Activated T-cell treated with anti-CD3 and anti-CD28 coated beads for 24 hours (primary cell): ENCODE results near the gene GABBR2.

Experiments
- DNase-seq: peaks from one replicate; pipeline ENCODE4 v3.0.0-alpha.2; 2020; ENCODE audit warnings: low read depth

GABBR2 gene

DNA sequence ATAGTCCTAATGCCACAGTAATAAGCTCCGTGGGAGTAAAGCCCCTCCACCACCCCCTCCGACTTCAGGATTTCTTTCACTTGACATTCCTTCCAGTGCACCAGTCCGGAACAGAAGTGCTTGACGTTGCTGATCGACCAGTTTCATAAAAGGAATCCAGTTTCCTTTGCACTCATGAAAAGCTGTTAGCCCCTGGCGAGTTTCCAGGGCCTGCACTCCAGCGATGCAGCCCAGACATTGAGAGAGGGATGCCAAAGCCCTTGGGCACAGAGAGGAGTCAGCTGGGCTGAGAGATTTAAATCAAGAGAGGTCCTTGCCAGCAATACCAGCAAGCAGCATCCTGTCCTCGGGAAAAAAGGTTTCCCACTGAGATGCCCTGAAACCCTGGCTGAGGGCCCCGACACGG lies 170.1 kb downstream of the GABBR2 start:
- DNase-seq: no peak

DNA sequence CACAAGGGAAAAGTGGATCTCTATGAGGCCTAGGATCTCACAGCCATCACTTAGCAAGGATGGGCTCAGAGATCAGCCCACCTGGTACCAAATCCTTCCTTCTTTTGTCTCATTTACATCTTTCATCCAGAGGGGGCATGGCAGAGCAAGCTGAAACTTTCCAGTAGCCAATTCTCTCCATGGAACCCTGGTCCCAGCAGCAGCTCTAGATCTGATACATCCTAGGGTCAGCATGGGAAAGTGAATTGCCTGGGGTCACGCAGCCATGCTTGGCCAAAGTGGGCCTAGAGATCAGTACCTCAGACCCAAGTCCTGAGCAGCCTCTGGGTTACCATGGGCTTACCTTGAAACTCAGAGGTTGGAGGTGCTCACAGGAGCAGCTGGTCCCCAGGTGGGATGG lies 170.5 kb downstream of the GABBR2 start:
- DNase-seq: no peak

DNA sequence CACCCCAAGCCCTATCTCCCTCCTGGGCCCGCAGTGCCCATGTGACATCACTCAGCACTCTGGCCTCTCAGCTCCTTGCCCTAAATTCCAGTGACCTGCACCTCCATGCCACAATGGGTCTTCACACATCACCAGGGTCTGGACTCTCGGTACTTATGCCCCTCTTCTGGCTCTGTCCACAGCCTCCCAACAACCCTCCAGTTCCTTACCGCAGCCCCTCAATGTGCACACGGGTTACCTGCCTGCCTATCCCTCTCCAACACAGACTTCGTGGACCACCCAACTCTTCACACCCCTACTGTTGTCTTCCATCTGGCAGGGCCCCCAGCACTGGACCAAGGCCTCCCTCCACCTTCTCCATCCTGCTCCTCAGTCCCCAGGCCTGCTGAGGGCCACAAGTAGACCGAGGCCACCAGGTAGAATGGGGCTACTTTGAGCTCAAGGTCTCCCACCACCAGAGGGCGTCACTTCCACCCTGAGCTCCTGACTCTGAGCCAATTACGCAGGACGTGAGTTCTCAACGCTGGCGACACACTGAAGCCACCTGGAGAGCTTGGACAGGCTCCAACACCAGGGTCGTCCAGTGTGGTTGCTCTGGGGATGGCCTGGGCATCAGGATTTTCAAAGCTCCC lies 172.1 kb downstream of the GABBR2 start:
- no peak for DNase-seq

DNA sequence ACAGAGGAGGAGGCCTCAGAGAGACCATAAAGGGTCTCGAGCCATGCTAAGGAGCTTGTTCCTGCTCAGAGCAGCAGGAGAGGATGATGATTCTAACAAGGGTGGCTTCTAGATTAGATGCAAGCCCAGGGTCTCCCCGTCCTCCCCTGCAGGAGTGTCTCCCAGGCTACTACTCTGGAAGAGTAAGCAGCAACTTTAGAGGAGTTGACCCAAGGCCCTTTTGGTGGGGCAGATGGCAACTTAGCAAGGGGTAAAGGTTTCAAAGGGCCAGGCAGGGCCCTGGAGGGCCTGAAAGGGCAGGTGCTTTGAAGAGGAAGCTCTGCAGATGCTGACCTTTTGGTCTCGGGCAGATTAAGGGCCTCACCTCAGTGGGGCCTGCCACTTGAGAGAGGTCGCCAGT lies 174.9 kb downstream of the GABBR2 start:
- no peak for DNase-seq

DNA sequence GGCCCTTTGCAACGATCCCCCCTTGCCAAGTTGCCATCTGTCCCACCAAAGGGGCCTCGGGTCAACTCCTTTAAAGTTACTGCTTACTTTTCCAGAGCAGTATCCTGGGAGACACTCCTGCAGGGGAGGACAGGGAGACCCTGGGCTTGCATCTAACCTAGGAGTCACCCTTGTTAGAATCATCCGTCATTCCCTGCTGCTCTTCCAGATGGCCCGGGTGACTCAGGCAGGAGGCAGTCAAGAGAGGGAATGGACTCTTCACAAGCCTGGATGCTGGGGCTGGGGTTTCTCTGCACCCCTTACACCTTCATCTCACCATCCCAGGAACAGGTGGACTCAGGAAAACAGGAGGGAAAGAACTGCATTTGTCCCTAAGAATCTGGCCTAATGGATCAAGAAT lies 175.6 kb downstream of the GABBR2 start:
- DNase-seq: no peak

DNA sequence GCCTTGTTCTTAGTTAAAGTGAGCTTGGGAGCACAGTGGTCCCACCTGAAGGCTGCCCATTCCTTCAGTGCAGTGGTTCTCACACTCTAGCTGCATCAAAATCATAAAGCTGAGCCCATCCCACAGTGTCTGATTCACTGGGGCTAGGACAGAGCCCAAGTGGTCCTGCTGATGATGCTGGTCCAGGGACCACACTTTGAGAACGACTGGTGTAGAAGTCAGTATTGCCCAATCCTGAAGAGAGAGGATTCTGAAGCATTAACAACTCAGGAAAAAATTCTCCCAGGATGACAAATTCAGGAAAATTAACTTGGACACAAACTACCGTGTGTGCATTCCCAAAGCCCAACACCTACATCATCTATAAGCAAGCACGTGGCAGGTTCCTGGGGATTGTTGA lies 176.2 kb downstream of the GABBR2 start:
- no peak for DNase-seq

DNA sequence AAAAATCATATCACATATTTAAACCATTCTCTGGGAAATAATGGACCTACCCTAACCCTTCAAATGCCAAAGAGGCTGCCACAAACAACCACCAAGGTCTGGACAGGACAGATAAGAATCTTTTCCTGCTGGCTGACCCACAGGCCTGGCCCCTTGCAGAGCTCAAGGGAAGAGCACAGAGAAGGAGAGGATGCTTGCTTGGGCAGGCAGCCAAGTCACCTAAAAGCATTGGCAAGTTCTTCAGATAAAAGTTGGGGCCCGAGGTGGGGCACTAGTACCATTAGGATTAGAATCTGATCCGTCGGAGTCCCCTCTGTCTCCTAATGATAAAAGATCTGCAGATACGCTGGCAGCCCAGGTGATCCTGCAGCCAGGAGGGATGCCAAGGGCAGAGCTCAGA lies 176.6 kb downstream of the GABBR2 start:
- DNase-seq: no peak

DNA sequence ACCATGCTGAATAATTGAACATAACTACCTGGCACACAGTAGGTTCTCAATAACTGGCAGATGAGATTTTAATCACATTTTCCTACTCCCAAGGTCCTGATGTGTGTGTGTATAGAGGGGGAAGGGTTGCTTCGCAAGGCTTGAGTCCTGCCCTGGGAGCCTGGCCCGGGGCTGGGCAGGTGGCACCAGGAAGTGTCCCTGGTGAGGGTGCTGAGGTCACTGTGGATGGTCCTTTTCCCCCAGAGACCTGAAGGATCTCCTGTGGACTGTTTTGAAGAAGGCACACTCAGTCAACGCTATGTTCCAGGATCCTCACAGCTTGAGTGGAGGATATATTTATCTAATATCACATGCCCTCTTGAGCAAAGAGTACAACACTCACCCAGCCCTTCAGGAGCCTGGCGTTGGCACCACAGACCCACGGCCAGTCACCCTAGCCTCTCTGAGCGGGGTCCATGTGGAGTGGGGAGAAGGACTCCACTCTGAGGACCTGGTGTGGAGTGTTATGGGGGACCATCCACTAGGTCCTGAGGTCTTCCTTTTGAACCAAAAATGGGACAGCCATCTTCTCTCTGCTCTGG lies 177.8 kb downstream of the GABBR2 start:
- no peak for DNase-seq

DNA sequence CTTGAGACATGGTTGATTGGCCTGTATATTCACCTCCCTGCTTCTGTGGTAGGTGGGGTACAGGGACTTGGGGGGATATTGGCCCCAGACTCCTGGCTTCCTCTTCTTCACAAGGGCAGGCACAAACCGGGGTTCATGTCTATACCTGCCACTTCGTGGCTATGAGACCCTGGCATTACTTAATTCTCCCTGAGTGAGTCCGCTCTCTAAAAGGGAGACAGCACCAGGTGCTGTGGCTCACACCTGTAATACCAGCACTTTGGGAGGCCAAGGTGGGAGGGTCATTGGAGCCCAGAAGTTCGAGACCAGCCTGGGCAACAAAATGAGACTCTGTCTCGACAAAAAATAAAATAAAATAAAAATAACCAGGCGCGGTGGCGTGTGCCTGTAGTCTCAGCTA lies 178.5 kb downstream of the GABBR2 start:
- DNase-seq: no peak

DNA sequence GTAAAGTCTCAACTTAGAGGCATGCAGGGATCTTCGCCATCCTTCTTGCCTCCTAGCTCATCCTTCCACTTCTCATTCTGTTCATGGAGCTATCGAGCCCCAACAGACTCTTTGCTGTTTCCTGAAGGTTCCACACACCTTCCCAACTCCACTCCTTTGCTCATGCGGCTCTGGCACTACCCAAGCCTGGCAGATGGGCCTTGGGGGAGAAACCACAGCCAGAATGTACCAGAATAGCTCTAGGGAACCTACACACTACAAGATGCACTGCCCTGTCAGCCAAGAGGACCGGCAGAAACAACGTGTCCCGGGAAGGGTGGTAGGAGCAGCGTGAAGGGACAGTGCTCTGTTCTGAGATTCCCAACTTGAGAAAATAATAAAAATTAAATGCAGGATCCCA lies 178.9 kb downstream of the GABBR2 start:
- DNase-seq: no peak

DNA sequence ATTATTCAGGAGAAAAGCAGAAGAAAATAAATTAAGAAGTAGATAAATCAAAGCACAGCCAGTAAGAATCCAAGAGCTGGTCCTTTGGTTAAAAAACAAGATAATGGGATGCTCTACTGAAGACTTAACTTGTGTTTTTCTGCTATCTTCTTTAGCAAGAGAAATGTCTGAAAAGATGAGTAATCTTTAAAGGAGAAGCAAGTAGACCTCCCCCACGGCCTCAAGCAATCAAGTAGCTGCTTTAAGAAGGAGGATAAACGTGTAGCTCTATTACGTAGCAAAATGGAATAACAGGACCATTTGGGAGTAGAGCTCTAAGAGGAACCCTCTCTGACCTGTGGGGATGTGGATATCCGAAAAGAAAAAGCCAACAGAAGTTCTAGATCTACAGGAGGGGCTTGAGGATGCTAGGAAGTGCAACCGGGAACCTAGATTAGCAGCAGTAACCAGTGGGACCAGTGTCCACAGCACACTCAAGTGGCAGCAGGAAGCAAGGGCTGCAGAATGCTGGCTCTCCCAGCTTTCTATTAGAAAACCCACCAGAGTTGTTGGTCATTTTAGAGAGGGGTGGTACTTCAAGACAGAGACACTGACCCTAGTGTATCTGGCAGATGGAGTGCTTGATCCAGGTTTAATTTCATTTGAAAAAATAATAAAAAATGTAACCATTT lies 185.4 kb downstream of the GABBR2 start:
- DNase-seq: no peak

DNA sequence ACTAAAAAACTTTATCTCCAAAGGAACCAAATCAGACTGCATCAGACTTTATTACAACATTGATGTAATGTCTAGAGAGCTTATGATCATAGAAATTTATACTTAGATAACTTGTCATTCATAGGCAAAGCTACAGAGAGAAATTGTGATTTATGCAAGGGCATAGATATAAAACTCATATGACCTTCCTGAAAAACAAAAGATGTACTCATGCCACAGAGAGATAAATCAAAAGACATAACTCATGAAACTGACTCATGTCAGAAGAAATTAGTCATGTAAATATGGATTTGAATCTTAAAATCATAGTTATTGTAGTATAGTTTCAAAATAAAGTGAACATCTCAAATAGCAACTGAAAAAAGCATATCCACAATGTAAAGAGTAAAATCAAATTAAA lies 186.2 kb downstream of the GABBR2 start:
- DNase-seq: no peak

DNA sequence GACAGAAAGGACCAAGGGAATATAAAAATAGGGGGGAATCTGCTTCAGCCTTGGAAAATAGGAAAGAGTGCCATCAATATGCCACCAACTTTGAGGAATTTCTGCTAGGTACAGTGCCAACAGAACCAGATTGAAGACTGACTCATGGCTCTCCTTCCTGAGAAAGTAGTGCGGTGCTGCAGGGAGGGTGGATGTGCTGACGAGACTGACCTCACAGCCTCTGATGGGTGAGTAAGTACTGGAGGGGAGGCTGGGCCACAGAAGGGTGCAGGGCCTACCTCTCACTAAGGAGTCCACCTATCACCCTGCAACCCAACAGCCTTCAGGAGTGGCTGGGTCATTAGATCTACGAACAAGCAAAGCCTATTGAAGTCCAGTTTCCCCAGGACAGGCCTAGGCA lies 187.6 kb downstream of the GABBR2 start:
- DNase-seq: no peak

DNA sequence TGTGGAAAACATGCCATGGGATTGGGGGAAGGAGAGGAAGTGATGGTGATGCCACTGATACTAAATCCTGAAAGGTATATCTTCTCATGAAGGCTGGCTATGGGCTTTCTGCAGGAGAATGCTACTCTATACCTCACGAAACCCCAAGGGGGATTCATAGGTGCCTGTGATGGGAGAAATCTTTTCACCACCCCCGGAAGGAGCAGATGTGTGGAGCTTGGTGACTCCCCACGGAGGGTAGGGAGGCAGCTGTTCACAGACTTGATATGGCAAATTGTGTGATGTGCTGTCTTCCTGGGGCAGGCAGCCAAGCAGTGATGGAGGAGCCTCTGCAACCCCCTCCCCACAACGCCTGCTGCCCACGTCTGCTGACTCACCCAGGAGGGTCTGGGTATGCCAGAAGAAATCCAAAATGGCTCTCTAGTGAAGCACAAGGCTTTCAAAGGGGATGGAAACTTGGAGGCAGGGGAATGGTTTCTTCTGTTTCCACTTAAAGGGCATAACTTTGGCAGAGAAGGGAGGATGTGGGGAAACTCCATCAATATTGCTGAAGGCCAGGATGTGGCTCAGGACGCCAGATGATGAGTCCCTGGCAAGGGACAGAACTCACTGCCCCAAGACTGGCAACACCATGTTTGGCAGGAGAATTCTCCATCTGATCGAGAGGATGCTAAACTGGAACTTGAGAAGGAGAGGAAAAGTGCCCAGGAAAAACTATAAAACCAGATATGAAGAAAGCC lies 188.3 kb downstream of the GABBR2 start:
- no peak for DNase-seq

DNA sequence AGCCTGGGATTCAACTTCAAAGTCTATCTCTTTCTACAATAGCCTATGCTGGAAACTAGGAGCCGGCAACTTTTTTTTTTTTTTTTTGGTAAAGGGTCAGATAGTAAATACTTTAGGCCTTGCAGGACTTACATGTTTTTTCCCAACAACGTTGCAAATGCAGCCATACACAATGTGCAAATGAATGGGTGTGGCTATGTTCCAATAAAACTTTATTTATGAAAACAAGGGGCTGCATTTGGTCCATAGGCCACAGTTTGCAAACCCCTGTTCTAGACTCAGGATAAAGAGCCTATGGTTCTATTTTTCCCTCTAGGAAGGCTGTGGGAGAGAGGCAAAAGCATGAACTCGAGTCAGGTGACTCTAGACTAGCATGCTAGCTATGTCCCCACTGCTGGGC lies 189.1 kb downstream of the GABBR2 start:
- DNase-seq: no peak

DNA sequence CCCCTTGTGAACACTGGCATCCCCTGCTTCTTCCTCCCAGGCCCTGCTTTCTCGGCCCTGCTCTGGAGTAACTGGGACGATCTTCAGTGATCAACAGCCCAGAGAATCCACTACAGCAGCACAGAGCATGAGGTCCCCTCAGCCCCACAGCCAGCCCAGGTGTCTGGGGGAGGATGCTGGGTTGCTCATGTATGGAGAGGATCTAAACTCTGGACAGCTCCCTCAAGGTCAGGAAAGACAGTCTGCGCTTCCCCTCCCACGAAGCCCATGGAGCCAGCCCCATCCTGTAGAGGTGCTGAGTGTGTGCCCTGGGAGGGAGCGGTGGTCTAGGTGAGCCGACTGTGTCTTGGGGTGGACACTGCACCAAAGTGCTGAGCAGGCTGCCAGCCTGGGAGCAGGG lies 190.2 kb downstream of the GABBR2 start:
- no peak for DNase-seq

DNA sequence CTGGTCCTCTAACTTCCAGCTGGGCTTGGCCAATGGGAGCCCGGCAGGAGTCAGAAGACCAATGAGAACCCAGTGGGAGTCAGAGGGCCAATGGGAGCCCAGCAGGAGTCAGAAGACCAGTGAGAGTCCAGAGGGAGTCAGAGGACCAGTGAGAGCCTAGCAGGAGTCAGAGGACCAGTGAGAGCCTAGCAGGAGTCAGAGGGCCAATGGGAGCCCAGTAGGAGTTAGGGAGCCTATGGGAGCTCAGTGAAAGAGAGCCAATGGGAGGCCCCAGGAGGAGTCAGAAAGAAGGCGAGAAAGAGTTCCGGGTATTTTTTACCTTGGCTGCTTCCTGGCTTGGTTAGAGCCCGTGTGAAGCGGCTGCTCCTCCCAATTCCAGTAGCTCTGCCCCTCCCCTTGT lies 191.0 kb downstream of the GABBR2 start:
- DNase-seq: no peak

DNA sequence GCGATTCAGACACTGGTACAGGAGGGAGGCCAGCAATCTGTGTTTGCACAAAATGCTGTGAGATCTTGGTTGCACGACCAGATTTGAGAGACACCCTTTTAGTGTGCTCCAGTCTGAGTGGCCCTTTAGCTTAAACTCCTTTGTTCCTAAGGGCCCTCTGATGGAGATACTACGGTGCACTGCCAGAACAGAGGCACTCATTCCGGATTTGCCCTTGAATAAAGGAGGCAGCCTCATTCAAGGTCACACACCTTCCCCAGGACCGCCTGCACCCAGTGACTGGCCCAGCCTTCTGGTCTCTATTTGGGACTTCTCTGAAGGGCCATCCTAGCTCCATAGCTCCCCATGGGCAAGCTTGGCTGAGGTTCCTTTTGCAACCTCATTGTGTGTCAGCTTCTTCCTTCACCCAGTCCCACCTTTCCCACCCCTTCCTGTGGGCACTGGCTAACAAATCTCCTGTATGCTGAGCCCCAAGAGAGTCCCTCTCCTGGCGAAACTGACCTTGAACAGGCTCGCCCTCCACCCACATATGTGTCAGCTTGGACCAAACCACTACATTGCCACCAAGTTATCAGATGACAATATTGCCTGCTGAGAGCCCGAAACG lies 191.7 kb downstream of the GABBR2 start:
- no peak for DNase-seq

DNA sequence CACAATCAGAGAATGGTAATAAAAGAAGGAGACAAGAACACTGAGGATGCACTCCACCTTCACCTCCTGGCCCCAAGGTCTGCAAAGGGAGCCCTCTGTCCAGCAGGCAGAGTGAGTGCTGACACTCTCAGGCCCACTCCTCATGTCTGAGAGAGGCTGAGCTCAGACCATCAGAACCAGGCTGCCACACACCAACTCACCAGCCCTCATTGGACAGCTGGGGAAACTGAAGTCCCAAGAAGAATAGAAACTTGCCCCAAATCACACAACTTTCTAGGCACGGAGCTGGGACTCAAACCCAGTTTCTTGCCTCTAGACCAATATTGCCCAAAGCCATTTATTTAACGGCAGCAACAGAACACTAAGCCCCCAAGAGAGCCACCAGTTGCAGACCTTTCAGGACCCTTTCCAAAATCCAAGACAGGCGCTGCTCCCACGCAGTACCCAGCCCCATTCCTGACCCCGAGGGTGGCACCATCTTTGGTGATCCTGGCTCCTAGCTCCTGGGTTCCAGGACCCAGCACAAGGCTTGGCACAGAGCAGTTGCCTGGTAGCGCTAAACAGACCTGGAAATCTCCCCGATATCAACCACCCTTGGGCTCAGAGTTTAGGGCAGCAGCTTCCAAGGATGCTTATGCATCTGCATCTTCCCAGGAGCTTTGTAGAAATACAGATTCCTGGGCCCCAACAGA lies 192.4 kb downstream of the GABBR2 start:
- DNase-seq: no peak

DNA sequence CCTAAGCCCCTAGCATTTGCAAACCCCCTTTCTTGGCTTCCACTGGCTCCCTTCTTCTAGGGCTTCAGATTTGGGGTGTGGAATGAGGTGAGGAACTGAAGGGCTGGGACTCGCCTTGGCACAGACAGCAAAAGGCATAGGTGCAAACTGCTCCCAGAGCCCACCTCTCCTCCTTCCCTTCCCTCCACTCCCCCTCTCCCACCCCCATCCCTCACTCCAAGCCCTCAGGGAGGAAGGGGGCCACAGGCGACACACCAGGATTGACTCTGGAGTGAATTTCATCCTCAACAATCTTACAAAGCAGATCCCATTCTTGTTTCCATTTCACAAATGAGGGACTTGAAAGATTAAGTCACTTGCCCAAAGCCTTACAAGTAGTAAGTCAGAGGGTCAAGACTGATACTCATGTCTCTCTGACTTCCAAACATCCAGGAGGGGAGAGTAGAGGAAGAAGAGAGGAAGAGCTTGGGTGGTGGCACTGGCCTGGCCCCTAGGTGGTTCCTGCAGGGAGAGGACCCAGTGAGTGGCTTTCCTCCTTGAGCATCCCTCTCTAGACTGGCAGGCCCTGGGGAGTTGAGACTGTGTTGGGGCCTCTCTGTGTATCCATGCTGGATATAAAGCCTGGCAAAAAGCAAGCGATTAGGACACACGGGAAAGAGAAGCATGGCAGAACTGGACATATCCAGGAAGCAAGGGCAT lies 193.1 kb downstream of the GABBR2 start:
- DNase-seq: no peak

DNA sequence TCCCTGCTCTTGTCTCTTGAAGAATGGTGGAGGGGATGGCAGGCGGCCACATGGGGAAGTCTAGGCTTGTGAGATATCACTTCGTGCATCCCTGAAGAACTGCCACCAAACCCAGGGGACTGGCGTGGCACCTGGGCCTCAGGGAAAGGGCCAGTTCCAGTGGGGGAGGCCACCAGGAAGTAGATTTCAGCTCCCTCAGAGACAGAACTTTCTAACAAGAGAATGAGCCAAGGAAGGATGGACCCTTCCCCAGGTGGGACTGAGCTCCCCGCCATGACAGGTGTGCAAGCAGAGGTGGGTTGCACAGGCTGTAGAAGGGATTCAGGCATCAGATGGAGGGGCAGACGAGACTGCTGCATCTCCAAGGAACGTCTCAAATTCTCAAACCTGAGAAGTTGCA lies 193.9 kb downstream of the GABBR2 start:
- no peak for DNase-seq
